ENCODE results near the gene CNTN4.

GRCh38 chr3:2071531-2071930 lies 27.1 kb upstream of the CNTN4 start:
- TF ChIP-seq CTCF (IDR thresholded peaks at IDR 0.05) (no peak), EZH2 (IDR thresholded peaks at IDR 0.05) (no peak)
